ENCODE results near the gene ZBED5. TPM values are rescaled to one million over a fixed set of nuclear protein-coding genes. Genes with fewer than 3 reads are reported as not detected.

The ZBED5 gene
- total RNA-seq, 1 donor, result 31.1 TPM

DNA sequence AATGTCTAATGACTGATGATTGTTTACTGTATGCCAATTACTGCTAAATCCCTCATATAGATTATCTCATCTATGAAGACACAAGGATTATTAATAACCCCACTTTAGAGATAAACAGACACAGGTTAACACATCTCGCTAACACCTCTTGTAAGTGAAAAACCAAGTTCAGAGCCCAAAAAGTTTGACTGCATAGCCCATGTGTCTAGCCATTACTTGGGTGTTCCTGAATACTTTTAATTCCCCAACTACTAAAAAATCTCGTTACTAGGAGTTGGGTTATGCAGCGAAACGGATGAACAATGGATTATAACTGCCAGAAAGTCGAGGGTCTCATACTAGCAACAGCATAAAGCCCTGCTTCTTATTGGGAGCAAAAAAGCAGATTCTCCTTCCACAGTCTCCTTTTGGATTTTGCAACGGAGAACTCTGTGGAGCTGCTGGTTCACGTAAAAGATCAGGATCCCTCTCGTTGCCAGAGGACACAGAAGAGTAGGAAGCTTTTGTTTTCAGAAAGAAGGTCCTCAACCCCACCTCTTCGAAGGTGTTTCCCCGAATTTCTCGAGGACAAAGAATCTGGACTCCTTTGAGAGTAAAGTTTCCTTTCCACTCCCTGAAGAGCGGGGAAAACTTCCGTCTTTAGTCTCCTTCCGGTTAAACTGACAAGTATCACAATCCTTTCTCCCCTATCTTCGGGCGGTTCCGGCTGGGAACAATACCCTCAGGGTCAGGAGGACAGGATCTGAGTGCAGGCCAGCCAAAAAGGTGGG is 979 bp downstream of the ZBED5 start:
- DNase-seq (ENCODE audit: low read depth), result peak; percentile 47
- H3K4me3 ChIP-seq (ENCODE audit: low read depth, low read length), result peak overlapping the region; percentile 80
- TF ChIP-seq, protein P1, sequence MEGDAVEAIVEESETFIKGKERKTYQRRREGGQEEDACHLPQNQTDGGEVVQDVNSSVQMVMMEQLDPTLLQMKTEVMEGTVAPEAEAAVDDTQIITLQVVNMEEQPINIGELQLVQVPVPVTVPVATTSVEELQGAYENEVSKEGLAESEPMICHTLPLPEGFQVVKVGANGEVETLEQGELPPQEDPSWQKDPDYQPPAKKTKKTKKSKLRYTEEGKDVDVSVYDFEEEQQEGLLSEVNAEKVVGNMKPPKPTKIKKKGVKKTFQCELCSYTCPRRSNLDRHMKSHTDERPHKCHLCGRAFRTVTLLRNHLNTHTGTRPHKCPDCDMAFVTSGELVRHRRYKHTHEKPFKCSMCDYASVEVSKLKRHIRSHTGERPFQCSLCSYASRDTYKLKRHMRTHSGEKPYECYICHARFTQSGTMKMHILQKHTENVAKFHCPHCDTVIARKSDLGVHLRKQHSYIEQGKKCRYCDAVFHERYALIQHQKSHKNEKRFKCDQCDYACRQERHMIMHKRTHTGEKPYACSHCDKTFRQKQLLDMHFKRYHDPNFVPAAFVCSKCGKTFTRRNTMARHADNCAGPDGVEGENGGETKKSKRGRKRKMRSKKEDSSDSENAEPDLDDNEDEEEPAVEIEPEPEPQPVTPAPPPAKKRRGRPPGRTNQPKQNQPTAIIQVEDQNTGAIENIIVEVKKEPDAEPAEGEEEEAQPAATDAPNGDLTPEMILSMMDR (IDR thresholded peaks at IDR 0.05; ENCODE audit: insufficient read depth, low read depth, low read length), result no peak

DNA sequence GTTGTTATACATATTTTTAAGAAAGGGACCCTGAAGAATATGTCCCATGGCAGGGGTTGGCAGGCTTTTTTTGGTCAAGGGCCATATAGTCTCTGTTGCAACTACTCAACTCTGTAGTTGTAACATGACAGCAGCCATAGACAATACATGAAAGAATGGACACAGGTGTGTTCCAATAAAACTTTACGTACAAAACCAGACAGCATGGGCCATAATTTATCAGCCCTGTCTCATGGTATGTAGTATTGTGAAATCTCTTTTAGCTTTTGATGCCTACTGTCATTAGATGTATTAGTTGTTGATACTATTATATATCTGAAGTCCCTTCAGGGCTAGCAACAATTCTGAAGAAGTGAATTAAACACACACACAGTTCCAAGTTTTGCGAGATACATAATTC is 2.6 kb downstream of the ZBED5 start:
- no peak overlapping the region for H3K4me3 ChIP-seq (ENCODE audit: low read depth, low read length)
- TF ChIP-seq, protein P1 (IDR thresholded peaks at IDR 0.05; ENCODE audit: insufficient read depth, low read depth, low read length), result no peak
- no peak for DNase-seq (ENCODE audit: low read depth)

DNA sequence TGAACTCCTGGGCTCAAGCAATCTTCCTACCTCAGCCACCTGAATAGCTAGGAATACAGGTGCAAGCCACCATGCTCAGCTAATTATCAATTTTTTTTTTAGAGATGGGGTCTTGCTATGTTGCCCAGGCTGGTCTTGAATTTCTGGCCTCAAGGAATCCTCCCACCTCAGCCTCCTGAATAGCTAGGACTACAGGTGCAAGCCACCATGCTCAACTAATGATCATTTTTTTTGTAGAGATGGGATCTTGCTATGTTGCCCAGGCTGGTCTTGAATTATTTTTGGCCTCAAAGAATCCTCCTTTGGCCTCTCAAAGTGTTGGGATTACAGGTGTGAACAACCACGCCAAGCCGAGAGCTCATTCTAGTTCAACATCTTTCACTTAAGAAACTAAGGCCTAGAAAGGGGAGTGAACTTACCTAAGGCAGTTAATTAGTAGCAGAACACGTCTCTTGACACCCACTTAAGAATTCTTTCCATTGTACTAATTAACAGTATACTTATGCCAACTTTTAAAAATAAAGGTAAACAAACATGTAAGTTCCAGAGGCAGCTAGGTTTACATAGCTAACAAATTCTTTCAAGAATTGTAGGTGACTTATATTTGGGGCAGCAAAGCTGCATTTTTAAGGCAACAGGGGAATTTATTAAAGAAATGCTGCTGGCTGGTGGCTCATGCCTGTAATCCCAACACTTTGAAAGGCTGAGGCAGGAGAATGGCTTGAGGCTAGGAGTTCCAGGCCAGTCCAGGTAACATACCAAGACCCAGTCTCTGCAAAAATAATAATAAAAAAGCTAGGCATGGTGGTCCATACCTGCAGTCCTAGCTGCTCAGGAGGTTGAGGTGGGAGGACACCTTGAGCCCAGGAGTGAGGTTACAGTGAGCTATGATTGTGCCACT is 9.6 kb downstream of the ZBED5 start:
- TF ChIP-seq, protein P1 (IDR thresholded peaks at IDR 0.05; ENCODE audit: insufficient read depth, low read depth, low read length), result no peak
- H3K4me3 ChIP-seq (ENCODE audit: low read depth, low read length), result no peak overlapping the region
- no peak for DNase-seq (ENCODE audit: low read depth)

- no peak for DNase-seq (ENCODE audit: low read depth)
- H3K4me3 ChIP-seq (ENCODE audit: low read depth, low read length), result no peak overlapping the region
These were observed 11.2 kb downstream of the ZBED5 start for GRCh38 chr11:10846660-10847059.

DNA sequence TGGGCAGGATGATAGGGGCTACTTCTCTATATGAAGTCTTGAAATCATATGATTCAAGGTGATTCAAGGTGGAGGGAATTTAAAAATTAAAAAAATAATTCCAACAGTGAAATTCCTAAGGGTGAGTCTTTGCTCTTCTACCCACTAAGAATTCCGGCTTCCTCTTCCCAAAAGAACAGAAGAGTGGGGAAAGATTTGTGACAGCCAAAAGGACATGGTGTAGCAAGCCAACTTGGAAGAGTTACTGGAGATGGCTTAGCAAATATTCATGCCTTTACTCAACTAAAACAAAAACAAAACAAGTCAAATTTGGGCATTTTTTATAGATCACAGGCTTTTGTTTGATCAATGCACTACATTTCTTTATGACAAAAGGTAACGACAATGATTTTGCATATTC is 12.3 kb downstream of the ZBED5 start:
- TF ChIP-seq, protein P1 (IDR thresholded peaks at IDR 0.05; ENCODE audit: insufficient read depth, low read depth, low read length), result no peak
- H3K4me3 ChIP-seq (ENCODE audit: low read depth, low read length), result no peak overlapping the region
- no peak for DNase-seq (ENCODE audit: low read depth)

More at GRCh38 chr11:10846660-10847059, 11.2 kb downstream of the ZBED5 start:
- TF ChIP-seq, protein P1 (IDR thresholded peaks at IDR 0.05; ENCODE audit: insufficient read depth, low read depth, low read length), result no peak

- no peak overlapping the region for H3K4me3 ChIP-seq (ENCODE audit: low read depth, low read length)
- no peak for DNase-seq (ENCODE audit: low read depth)
- TF ChIP-seq, protein P1 (IDR thresholded peaks at IDR 0.05; ENCODE audit: insufficient read depth, low read depth, low read length), result no peak
These were observed 13.1 kb downstream of the ZBED5 start for GRCh38 chr11:10844796-10845195.

Measured in fibroblast of villous mesenchyme (primary cell).